Neutrophil (primary cell): ENCODE data around the gene CDHR3.

Experiments
- H3K27ac ChIP-seq: fragments of 200-600 bp; sonication (generic); 2 replicates; pipeline ENCODE4 v1.5.1; 2016; ENCODE audit warnings: mild to moderate bottlenecking, moderate library complexity
- H3K27me3 ChIP-seq: fragments of 200-600 bp; sonication (generic); 2 replicates; pipeline ENCODE4 v1.6.0; 2016; ENCODE audit warnings: mild to moderate bottlenecking
- H3K36me3 ChIP-seq: fragments of 200-600 bp; sonication (generic); 2 replicates; pipeline ENCODE4 v1.5.1; 2017
- H3K4me1 ChIP-seq, 2 experiments: fragments of 200-600 bp in 1 of 2; sonication (generic) in 1 of 2; 1 replicate in 1 of 2; 2 replicates in 1 of 2; pipeline versions ENCODE4 v1.5.1 to v1.6.1; 2013 to 2016; ENCODE audit warnings: low read depth in 1 of 2, low read length in 1 of 2, mild to moderate bottlenecking in 1 of 2, moderate library complexity in 1 of 2; ENCODE audit not compliant: control insufficient read depth in 1 of 2, insufficient read depth in 1 of 2
- H3K4me3 ChIP-seq, 2 experiments: fragments of 200-600 bp in 1 of 2; sonication (generic) in 1 of 2; 1 replicate in 1 of 2; 2 replicates in 1 of 2; pipeline ENCODE4 v1.5.1; 2013 to 2016; ENCODE audit warnings: low read depth in 1 of 2, low read length in 1 of 2, mild to moderate bottlenecking in 1 of 2, moderate library complexity in 1 of 2
- H3K9me3 ChIP-seq: fragments of 200-600 bp; sonication (generic); 2 replicates; pipeline ENCODE4 v1.5.1; 2016
- TF ChIP-seq, protein P1 (sequence below): fragments of 200-600 bp; sonication (generic); IDR thresholded peaks from 2 replicates; pipeline ENCODE4 v1.5.1; 2016; ENCODE audit warnings: antibody characterized with exemption

CDHR3 gene

DNA sequence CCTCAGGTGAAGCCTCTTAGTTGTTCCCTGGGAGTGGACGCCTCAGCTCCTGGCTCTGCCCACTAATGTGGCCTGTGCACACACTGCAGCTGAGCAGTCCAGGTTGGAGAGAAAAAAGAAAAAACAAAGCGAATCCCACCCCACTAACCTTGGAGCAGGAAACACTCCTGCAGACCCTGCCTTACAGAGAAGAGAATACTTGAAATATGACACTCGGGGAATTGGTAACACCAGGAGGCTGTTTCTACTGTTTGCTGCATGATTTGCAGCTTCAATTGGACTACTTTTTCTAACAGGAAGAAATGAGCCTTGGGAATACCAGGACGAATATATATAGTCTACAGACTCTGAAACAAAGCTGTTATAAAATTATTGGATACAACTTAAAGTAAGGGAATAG is 22.2 kb downstream of the CDHR3 start:
- H3K4me3 ChIP-seq = no peak overlapping the region
- H3K9me3 ChIP-seq = no peaks in the 10 kb centered on the region
- TF ChIP-seq, protein P1, sequence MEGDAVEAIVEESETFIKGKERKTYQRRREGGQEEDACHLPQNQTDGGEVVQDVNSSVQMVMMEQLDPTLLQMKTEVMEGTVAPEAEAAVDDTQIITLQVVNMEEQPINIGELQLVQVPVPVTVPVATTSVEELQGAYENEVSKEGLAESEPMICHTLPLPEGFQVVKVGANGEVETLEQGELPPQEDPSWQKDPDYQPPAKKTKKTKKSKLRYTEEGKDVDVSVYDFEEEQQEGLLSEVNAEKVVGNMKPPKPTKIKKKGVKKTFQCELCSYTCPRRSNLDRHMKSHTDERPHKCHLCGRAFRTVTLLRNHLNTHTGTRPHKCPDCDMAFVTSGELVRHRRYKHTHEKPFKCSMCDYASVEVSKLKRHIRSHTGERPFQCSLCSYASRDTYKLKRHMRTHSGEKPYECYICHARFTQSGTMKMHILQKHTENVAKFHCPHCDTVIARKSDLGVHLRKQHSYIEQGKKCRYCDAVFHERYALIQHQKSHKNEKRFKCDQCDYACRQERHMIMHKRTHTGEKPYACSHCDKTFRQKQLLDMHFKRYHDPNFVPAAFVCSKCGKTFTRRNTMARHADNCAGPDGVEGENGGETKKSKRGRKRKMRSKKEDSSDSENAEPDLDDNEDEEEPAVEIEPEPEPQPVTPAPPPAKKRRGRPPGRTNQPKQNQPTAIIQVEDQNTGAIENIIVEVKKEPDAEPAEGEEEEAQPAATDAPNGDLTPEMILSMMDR = no peak
- no peak overlapping the region for H3K27ac ChIP-seq
- H3K4me1 ChIP-seq = no peaks in the 10 kb centered on the region
- H3K36me3 ChIP-seq = no peaks in the 10 kb centered on the region
- peaks cover 55% of the 10 kb centered on the region for H3K27me3 ChIP-seq

DNA sequence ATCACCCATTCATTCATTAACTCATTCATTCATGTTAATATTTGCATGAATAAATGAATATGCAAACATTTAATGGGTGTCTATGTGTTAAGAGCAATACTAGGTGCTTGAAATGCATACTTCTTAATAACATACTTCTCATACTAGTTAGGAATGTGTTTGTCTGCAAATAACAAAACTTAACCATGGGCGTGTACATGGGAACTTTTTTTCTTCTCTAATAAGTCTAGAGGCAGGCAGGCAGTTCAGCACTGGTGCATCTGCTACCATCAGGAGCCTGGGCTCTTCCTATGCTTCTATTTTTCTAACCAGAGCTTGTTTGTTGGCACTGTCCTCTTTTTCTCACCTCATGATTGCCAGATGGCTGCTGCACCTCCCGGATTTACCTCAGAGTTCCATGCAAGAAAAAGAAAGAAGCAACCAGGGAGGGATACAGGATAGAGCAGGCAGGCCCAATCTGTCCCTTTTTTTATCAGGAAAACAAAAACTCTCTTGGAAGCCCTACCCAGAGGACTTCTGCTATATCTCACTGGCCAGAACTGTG is 22.7 kb downstream of the CDHR3 start:
- TF ChIP-seq, protein P1 = no peak
- Histone ChIP-seq H3K27ac (no peak overlapping the region), H3K36me3 (no peaks in the 10 kb centered on the region), H3K27me3 (peaks cover 53% of the 10 kb centered on the region), H3K9me3 (no peaks in the 10 kb centered on the region), H3K4me3 (no peak overlapping the region), H3K4me1 (no peaks in the 10 kb centered on the region)

DNA sequence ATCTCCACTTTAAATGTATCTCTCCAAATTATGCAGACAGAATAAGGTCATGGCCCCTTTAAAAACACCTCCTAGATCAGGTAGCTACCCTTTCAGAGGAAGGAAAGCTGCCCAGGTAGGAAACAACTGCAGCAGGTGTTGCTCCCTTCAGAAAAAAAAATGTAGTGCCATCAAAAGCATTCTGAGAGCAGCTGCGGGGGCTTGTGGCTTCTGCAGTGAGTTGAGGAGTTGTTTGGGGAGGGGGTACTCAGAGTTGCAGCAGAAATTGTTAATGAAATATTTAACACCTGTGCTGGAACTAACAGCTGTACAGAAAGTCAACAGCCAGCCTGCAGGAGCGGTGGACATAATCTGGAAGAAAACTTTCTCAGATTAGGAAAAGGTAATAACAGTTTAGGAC is 24.0 kb downstream of the CDHR3 start:
- no peak overlapping the region for H3K4me3 ChIP-seq
- H3K27me3 ChIP-seq = peaks cover 44% of the 10 kb centered on the region

DNA sequence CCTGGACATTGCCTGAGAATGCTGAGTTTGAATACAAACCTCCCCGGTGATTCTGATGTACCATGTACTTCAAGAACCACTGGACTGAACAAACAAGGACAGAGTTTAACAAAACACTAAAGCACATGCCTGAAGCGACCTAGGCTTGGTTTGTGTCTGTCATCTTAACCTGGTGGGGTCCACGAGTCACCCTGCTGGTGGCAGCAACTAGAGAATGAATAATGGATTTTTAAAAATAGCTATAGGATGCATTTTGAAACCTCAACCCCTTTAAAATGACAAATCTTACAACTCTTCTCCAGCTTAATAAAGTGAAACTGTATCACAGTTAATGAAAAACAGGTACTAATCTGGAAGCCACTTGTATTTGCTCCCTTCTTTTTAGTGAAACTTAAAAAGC is 25.2 kb downstream of the CDHR3 start:
- Histone ChIP-seq H3K9me3 (no peaks in the 10 kb centered on the region), H3K27me3 (peaks cover 56% of the 10 kb centered on the region), H3K27ac (no peak overlapping the region), H3K36me3 (no peaks in the 10 kb centered on the region), H3K4me1 (no peaks in the 10 kb centered on the region), H3K4me3 (no peak overlapping the region)
- TF ChIP-seq, protein P1 = no peak

More for the DNA sequence above, 24.0 kb downstream of the CDHR3 start:
- H3K36me3 ChIP-seq = no peaks in the 10 kb centered on the region
- H3K4me1 ChIP-seq = no peaks in the 10 kb centered on the region
- TF ChIP-seq, protein P1 = no peak
- H3K27ac ChIP-seq = no peak overlapping the region
- no peaks in the 10 kb centered on the region for H3K9me3 ChIP-seq

DNA sequence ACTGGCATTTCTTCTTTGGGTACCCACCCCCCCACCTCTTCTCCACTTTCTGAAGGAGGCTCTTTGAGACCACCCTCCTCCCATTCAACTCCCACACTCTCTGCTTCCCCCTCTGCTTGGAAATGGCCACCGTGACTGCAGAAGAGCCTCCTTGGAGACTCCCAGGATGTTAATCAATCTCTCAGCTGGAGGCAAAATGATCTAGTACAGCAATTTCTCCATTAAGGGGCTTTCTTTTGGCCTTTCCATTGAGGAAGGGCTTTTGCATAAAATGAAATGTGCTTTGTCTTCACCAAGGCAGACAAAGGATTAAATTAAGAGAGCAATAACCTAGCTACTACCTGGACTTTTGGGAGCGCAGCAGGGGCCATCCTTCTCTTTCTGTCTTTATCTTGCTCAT is 26.1 kb downstream of the CDHR3 start:
- peaks cover 65% of the 10 kb centered on the region for H3K27me3 ChIP-seq
- TF ChIP-seq, protein P1 = no peak
- no peaks in the 10 kb centered on the region for H3K4me1 ChIP-seq
- H3K4me3 ChIP-seq = no peak overlapping the region
- H3K27ac ChIP-seq = no peak overlapping the region
- H3K9me3 ChIP-seq = no peaks in the 10 kb centered on the region
- no peaks in the 10 kb centered on the region for H3K36me3 ChIP-seq

DNA sequence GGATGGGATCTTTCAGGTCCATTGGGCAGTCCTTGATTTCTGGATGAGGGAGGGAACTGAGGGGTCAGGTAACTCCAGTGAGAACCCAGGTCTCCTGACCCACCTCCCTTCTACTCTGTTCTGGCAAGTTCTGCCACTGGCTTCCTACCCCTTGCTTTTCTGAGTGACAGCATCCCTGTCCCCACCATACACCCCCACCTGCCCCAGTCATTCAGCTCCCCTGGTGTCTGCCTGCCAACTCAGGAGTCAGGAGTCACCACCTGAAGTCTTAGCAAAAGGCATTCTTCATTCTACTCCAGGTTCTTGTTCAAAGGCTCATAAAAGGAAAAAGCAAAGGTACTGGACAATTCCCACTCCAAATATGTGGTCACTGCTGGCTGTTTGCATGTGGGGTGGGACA is 26.6 kb downstream of the CDHR3 start:
- no peak overlapping the region for H3K4me3 ChIP-seq
- peaks cover 70% of the 10 kb centered on the region for H3K27me3 ChIP-seq
- no peaks in the 10 kb centered on the region for H3K4me1 ChIP-seq
- TF ChIP-seq, protein P1 = no peak
- no peaks in the 10 kb centered on the region for H3K36me3 ChIP-seq
- H3K27ac ChIP-seq = no peak overlapping the region
- H3K9me3 ChIP-seq = no peaks in the 10 kb centered on the region
